GM21723 (cell line): ENCODE data around the gene TMEM9B.
A peak's percentile ranks its signal among the peaks of the same experiment; 100 is the strongest.

ENCODE experiments used
- ATAC-seq: cut with Tn5 transposase; IDR thresholded peaks from one replicate; pipeline ENCODE4 v1.9.1; 2021; ENCODE audit warnings: mild to moderate bottlenecking, moderate library complexity; ENCODE audit not compliant: unreplicated experiment

The TMEM9B gene

GRCh38 chr11:8932564-8933180 is 31.6 kb downstream of the TMEM9B start, which contains the start of gene C11orf16:
Gene C11orf16 (minus strand): TSS chr11:8932947. CDS start chr11:8932308, 639 bp downstream.
- no peak for ATAC-seq

GRCh38 chr11:8930456-8931175 is 33.6 kb downstream of the TMEM9B start:
- no peak for ATAC-seq

- ATAC-seq: no peak
Measured at GRCh38 chr11:8928981-8929615, 35.1 kb downstream of the TMEM9B start.

GRCh38 chr11:8928205-8928604 is 36.0 kb downstream of the TMEM9B start:
- no peak for ATAC-seq

- ATAC-seq: no peak
Measured at GRCh38 chr11:8927233-8927632, 37.0 kb downstream of the TMEM9B start.

- no peak for ATAC-seq
Measured at GRCh38 chr11:8926236-8926635, 38.0 kb downstream of the TMEM9B start.

- no peak for ATAC-seq
Measured at GRCh38 chr11:8925711-8926110, 38.5 kb downstream of the TMEM9B start.

- ATAC-seq: no peak
Measured at GRCh38 chr11:8922691-8923090, 41.6 kb downstream of the TMEM9B start.

- ATAC-seq: no peak
Measured at GRCh38 chr11:8917157-8917825, 47.0 kb downstream of the TMEM9B start.

GRCh38 chr11:8914661-8915018 is 49.6 kb downstream of the TMEM9B start:
- no peak for ATAC-seq

- ATAC-seq: no peak
Measured at GRCh38 chr11:8913961-8914660, 50.1 kb downstream of the TMEM9B start.

GRCh38 chr11:8911029-8911823 is 53.0 kb downstream of the TMEM9B start, which contains the start of gene AKIP1:
Gene AKIP1 (plus strand): TSS chr11:8911189. CDS start chr11:8911450, 261 bp downstream.
- ATAC-seq: peak; percentile 70

- peak; percentile 25 for ATAC-seq
Measured at GRCh38 chr11:8910649-8911026, 53.6 kb downstream of the TMEM9B start.

- ATAC-seq: no peak
Measured at GRCh38 chr11:8908099-8908498, 56.1 kb downstream of the TMEM9B start.

- no peak for ATAC-seq
Measured at GRCh38 chr11:8907116-8907515, 57.1 kb downstream of the TMEM9B start.

GRCh38 chr11:8905528-8906165 is 58.6 kb downstream of the TMEM9B start:
- no peak for ATAC-seq

- no peak for ATAC-seq
Measured at GRCh38 chr11:8899119-8899753, 65.0 kb downstream of the TMEM9B start.
